Hematopoietic multipotent progenitor cell treated with erythropoietin and hydrocortisone succinate and interleukin-3 and kit ligand, for 8 days (in vitro differentiated cells): ENCODE measurements around the gene PRKAG2.

Experiments
- DNase-seq: peaks from one replicate; pipeline ENCODE4 v3.0.0-alpha.2; 2015

PRKAG2 gene

DNA sequence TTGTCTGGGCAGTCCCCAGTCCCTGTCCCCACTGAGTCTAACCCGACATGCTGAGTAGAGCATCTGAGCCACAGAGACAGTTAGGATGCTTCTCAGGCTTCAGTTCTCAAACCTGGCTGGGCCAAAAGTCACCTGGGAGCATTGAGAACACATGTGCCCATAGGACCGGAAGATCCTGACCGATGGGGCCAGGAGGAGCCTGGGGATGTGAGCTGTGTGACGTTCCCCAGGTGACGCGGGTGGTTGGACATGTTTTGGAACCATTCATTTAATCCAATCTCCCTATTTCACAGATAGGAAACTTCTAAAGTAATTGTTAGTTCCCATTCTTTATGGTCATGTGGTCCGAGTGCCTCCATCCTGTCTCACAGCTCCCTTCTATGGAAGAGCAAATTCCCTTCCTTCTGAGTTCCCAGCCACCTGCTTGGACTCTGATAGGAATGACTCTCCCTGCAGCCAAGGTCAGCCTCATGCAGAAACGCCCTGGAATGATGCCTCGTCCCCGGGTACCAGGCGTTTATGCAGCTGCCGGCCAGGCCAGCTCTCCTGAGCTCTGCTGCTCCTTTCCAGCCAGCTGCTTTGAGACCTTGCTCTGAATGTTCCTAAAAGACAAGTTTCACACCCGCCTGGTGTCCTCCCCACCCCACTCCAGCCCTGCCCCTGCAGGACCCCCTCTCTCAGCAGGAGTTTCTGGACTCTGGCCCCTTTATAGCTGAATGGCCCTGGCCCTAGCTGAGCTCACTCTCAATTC lies 190.7 kb downstream of the PRKAG2 start:
- no peak for DNase-seq

DNA sequence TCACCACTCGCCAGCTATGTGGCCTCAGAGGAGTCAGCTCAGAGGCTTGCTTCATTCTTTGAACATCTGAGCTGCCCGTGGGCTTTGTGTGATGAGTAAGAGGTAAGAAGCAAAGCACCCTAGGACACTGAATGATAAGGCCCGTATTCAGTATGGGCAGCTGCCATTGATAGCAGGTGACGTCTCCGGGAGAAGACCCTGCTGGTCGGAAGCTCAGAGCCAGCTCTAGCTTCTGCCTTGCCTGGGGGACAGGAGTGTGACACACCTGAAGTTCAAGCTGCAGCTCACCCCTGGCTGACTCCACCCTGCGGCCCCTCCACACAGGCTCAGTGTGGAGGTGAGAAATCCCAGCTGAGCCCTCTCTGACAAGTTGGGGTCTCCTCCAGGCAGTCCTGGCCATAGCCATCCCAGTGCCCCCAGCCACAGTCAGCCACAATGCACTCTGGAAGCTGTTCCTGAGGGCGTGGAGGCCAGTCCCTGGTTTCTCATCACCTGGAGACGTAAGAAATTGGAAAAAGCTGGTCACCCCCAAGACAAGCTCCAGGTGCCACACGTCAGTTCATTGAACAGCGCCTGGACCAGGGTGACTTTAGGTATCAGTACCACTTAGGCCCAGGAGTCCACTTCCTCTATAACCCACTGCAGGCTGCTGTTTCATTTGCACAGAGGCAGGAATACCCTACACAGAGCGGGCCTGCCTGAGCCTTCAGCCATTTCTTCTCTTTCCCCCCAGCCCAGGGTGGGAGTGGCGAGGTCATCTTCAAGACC lies 192.3 kb downstream of the PRKAG2 start:
- no peak for DNase-seq

DNA sequence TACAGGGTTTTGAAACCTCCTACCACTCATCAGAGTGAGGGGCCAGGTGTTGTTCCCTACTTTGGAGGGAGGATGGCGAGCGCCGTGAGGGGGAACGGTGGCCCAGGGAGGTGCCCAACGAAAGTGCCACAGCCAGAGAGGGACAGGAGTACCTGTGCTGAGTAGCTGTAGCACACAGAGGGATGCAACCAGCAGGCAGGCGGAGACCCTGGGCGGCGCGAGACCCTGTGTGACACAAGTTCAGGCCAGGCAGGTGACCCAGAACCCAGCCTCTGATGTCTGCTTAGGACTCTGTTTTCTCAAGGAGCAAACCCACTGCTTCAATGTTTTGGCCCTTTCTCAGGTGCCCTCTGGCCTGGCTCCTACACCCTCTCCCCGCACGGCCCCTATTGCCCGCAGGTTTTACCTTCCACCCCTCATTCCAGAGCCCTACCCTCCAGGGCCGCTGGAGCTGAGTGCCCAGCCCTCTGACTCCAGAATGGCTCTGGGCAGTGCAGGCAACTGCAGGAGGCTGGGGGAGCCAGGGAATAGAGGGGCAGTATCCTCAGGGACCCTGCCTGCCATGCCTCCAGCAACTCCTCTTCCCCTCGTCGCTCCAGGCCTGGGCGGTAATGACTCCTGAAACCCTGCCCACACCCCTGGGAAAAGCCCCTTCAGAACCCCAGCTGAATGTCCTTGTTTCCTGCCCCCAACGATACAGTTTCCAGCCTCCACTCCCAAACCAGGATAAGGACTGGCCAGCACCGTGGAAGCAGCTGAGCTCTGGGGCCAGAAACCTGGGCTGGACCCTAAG lies 193.1 kb downstream of the PRKAG2 start:
- DNase-seq = no peak

- no peak for DNase-seq
Observed at GRCh38 chr7:151682831-151683614, 193.9 kb downstream of the PRKAG2 start.

DNA sequence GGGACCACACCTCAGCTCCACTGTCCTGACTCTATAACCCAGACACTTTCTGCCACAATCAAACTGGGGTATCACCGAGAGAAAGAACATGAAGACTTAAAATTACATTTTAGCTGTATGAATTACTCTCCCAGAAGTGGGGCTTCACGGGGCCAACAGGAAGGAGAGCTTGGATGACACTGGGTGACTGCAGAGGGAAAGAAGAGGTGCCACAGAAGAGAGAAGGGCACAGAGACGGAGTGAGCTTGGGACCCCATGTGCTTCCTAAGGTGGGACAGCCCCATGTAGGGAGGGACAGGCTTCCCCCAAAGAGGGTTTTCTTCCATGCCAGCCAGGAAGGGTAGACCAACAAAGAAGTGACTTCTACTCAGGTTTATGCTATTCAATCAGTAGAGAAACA lies 195.2 kb downstream of the PRKAG2 start:
- no peak for DNase-seq

- DNase-seq = no peak
Observed at GRCh38 chr7:151680810-151681209, 196.1 kb downstream of the PRKAG2 start.

GRCh38 chr7:151679881-151680612 lies 196.9 kb downstream of the PRKAG2 start:
- DNase-seq = peak; percentile 71

- DNase-seq = no peak
Observed at GRCh38 chr7:151679071-151679708, 197.7 kb downstream of the PRKAG2 start.

DNA sequence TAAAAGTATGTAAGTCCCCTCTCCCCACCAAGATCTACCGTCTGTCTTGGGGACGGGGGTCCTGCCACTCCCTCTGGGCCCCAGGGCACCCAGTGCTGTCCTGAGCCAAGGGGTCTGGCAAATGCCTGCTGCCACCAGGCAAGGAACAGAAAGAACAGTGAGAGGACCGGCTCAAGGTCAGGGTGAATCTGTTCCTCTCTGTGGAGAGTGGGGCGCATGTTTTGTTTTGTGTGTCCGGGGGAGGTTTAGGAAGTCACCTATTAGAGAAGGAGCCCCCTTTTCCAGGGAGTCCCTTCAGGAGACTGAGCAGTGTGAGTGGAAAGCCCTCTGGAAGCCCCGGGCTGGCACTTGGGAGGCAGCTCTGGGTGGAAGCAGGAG lies 198.7 kb downstream of the PRKAG2 start:
- no peak for DNase-seq

GRCh38 chr7:151677581-151678226 lies 199.2 kb downstream of the PRKAG2 start:
- peak; percentile 38 for DNase-seq

DNA sequence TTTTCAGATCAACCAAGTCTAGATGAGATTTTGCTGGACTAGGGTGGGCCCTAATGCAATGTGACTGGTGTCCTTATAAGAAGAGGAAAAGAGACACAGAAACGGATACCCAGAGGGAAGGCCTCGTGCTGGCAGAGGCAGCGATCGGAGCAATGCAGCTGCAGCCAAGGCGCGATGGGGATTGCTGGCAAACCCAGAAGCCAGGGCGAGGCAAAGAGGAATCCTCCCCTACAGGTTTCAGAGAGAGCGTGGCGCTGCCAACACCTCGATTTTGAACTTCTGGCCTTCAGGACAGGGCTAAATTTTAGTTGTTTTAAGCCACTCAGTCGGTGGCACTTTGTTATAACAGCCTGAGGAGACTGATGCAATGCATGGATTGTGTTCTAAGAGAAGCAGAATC lies 200.2 kb downstream of the PRKAG2 start:
- DNase-seq = no peak

DNA sequence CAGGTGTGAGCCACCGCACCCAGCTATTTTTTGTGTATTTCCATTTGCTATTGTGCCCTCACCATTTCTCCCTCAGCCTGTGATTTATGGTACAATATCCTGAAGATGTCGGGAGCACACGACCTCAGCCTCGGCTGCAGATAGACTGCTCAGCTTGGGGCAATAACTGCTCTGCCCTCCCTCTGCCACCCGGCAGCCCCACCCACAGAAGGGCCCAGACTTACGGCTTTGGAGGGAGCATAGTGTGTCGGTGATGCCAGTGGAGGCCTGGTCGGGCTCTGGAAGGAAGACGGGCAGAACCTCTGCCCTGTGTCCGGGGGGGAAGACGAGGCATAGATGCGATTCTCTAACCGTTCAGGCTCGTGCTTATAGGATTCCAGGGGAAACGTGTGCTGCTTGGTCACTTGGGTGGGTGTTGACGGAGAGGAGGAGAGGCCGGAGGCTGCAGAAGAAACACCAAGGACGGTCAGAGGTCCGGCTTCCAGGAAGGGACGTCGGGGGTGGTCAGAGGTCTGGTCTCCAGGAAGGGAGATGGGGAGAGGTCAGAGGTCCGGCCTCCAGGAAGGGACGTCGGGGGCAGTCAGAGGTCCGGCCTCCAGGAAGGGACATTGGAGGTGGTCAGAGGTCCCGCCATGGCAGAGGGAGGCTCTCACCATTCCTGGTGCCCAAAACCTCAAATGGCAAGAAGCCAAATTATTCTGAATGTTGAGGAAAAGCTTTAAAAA lies 201.6 kb downstream of the PRKAG2 start:
- no peak for DNase-seq

DNA sequence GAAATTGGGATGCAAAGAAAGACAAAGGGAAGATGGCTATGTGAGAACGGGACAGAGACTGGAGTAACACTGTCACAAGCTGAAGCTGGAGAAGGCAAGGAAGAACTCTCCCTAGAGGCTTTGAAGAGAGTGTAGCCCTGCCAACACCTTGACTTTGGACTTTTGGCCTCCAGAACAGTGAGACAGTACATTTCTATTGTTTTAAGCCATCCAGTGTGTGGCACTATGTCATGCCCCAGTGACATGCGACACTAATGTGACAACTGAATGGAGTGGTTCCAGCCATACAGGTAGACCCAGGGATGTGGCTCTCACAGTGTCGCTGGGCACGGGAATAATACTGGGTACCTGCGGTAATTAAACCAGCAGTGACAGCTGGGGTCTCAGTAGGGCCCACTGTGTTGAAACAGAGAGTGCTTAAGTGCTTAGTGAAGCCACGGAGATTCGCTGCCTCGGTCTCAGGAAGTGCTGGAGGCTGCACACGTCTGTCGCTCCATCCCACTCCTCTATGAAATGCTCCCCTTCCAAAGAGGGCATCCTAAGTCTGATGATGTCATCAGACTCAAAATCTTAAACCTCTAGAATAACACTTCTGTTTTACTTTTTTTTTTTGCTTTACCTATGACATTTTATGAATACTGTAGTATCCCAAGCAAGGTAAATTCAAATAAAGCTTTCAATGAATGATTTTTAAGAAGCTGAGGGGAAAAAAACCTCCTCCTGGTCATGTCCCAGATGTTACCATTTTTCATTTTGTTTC lies 202.6 kb downstream of the PRKAG2 start:
- DNase-seq = no peak

- DNase-seq = peak; percentile 14
Observed at GRCh38 chr7:151673216-151673615, 203.7 kb downstream of the PRKAG2 start.

- DNase-seq = peak; percentile 60
Observed at GRCh38 chr7:151672716-151673115, 204.2 kb downstream of the PRKAG2 start.

DNA sequence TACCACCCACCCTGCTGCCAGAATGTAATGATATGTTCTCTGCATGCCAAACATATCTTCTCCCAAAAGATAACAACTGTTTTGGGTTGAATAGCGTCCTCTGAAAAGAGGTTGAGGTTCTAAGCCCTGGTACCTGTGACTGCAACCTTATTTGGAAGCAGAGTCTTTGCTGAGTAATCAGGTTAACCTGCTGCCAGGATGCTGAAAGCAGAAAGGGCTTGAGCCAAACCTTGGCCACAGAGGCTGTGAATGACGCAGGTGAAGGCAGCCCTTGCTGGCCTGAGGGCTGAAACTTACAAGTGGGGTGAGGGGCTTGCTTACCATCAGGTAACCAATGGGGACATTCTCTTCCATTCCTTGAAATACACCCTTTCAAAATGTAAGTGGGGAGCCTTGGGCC lies 205.4 kb downstream of the PRKAG2 start:
- no peak for DNase-seq

GRCh38 chr7:151669762-151670161 lies 207.2 kb downstream of the PRKAG2 start:
- DNase-seq = no peak

DNA sequence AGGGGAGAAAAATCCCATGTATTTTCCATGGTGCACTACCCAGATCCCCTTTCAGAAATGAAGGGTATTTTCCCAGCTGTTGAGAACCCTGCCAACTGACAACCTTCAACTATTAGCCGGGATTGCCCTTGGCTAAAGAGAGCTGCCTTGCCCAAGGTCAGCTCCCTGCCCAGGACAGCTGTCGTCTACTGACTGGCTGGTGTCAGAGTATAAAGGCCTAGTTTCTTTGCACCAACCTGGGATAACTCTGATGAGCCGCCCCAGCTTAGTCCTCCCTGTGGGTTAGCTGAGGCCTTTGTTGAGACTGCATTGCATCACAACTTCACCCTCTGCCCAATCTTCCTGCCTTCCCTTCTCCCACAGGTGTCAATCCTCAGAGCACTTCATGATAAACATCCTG lies 210.0 kb downstream of the PRKAG2 start:
- no peak for DNase-seq

DNA sequence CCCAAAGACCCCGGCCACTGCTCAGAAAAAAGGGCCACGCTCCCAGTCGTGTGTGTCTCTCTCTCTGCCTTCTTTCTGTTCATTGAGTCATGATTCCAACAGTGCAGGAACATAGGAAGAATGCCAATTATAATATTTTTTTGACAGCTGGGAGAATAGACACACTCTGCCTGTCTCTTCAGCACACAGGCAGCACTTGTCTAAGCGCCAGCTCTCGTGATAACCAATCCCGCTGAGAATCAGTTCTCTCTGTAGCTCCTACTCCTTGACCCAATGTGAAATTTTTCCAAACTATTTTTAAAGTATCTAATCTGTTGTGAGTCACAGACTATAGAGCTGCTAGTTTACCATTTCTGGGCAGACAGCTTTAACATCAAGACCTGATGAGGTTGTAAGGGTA lies 211.5 kb downstream of the PRKAG2 start:
- no peak for DNase-seq

DNA sequence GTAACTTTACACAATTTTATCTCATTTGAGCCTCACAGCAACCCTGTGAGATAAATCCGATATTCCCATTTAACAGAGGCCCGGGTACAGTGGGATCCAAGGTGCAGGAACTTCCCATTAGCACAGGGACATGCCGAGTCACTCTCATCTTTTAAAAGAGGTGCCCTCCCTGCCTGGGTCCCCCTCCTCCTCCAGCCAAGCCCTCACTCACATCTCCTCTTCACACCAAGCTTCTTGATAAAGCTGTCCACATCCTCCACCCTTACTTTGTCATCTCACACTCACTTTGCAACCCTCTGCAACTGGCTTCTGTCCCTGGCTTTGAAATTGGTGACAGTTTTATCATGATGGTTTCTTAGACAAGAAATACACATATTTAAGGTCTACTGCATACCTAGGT lies 212.6 kb downstream of the PRKAG2 start:
- no peak for DNase-seq
